Measurements from ENCODE around the gene HIC2.
A peak's percentile ranks its signal among the peaks of the same experiment; 100 is the strongest.

Gene HIC2

DNA sequence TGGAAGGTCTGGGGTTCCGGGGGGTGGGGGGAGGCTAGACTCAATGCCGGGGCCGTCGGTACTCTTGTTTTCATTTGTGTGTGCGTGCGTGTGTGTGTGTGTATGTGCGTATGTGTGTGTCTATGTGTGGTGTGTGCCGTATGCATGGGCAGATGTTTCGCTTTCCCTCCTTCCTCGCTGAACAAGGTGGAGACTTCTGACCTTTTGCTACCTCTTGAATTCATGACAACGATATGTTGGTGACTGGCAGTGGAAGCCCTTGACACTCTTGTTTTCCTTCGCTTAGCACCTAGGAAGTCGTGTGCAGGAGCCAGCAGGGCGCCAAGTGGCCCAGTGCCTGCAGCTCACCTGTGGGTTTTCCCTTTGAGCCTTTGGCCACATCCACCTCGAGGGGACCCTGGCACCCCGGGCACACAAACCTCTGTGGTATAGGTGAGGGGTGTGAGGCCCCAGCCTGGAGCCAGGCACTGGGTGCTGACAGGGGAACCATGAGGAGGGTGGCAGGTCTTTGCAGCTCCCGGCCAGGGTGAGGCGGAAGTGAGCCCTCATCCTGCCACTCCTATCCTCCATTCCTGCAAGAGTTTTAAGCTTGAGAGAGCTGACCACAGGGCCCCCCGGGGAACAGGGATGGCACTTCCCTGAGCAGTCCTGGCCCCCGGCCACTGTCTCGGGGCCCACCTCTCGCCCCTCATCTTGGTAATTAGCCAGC, 30.7 kb downstream of the HIC2 start:
- H3K4me3 ChIP-seq (ENCODE audit: low read depth, low read length): no peak overlapping the region
- DNase-seq (ENCODE audit: low read depth, low spot score): no peak
- TF ChIP-seq, protein P1, sequence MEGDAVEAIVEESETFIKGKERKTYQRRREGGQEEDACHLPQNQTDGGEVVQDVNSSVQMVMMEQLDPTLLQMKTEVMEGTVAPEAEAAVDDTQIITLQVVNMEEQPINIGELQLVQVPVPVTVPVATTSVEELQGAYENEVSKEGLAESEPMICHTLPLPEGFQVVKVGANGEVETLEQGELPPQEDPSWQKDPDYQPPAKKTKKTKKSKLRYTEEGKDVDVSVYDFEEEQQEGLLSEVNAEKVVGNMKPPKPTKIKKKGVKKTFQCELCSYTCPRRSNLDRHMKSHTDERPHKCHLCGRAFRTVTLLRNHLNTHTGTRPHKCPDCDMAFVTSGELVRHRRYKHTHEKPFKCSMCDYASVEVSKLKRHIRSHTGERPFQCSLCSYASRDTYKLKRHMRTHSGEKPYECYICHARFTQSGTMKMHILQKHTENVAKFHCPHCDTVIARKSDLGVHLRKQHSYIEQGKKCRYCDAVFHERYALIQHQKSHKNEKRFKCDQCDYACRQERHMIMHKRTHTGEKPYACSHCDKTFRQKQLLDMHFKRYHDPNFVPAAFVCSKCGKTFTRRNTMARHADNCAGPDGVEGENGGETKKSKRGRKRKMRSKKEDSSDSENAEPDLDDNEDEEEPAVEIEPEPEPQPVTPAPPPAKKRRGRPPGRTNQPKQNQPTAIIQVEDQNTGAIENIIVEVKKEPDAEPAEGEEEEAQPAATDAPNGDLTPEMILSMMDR (IDR thresholded peaks at IDR 0.05; ENCODE audit: low read depth, low read length): peak; percentile 16
- in situ Hi-C loops (cut with HindIII; ENCODE audit: low sequenced_read_pairs): no loop called here

DNA sequence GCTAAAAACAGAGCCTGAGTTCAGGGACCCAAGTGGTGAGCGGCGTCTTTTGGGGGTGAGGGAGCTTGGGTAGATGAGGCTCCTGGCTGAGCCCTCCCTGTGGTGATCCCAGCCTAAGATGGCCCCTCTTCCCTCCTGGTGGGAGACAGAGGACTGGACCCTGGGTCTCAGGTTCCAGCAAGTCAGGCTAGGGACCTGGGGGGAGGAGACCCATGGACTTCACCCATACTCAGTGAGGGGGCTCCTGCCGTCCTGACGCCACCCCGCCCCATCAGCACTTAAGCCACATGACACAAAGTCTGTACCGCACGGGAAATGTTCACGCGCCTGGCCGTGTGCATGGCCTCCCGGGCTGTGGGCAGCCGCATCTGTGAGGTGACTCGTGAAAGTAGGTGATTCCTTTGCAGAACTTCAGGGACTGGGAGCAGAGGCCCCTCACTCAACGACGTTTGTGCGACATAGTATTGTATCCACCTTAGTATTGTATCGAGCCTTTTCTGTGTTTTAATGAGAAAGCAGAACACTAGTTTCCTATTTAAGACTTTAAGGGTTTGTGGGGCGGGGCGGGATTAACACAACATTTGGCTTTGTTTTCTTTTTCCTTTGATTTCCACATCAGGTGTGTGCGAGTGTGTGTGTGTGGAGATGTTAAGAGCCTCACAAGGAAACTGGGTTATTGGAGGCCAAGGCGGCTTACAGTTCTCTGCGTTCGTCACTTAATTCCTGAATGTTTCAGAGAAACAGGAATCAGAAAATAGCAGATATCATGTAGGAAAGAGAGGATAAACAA, 31.7 kb downstream of the HIC2 start:
- no peak for DNase-seq (ENCODE audit: low read depth, low spot score)
- TF ChIP-seq, protein P1 (IDR thresholded peaks at IDR 0.05; ENCODE audit: low read depth, low read length): no peak
- H3K4me3 ChIP-seq (ENCODE audit: low read depth, low read length): no peak overlapping the region
- in situ Hi-C loops (cut with HindIII; ENCODE audit: low sequenced_read_pairs): no loop called here

DNA sequence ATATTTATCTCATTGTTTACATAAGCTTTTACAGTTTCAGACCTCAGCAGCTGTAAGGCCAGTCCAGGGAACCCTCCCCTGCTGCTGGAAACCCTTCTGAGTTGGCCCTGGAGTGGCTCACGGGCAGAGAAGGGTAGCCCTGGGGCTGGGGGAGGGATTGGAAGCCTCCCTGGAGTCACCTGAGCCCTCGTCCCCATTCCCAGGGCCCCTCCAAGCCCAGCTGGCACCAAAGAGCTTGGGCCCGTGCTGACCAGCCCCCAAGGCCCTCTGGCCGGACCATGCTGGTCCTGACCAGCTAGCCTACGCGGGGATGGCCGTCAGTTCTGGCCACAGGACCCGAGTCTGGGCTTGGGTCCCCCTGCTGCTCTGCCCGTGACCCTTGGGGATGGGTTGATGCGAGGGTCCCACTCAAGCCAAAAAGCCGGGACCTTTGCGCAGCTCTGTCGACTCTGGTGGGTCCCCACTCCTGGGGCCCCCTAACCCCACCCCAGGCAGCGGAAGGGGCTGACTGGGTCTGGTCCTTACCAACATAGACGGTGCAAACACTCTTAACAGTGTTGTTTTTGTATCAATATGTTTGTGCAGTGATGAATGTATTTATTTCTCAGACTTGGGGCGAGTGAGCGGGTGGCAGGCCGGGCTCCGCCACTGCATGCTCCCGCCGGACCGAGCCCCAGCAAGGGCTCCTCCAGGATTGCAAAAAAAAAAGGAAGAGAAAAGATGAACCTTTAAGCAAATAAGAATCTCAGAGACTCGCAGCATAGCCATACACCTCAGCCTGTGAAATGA, 32.6 kb downstream of the HIC2 start:
- no peak overlapping the region for H3K4me3 ChIP-seq (ENCODE audit: low read depth, low read length)
- TF ChIP-seq, protein P1 (IDR thresholded peaks at IDR 0.05; ENCODE audit: low read depth, low read length): no peak
- no peak for DNase-seq (ENCODE audit: low read depth, low spot score)
- in situ Hi-C loops (cut with HindIII; ENCODE audit: low sequenced_read_pairs): no loop called here

DNA sequence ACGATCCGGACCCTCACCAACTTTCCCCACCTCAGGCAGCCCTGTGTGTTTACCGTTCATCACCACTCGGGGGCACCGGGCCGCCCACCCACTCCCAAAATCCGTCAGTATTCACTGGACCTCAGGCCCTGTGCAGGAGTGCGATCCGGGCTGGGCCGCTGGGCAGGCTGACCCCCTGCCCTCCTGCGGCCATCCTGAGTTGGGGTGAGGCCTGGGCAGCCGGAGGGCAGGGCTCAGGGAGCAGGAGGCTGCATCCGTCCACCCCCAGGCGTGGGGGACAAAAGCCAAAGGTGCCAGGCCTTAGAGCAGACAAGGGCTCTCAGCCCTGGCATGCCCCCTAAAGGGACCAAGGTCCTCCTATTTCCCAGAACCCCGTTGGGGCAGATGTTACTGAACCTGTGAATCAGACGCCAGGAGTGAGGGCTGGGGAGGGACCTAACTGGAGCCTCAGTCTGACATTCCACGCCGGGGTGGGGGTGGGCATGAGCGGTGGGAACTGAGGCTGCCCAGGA, 33.2 kb downstream of the HIC2 start:
- in situ Hi-C loops (cut with HindIII; ENCODE audit: low sequenced_read_pairs): no loop called here
- TF ChIP-seq, protein P1 (IDR thresholded peaks at IDR 0.05; ENCODE audit: low read depth, low read length): no peak
- H3K4me3 ChIP-seq (ENCODE audit: low read depth, low read length): no peak overlapping the region
- no peak for DNase-seq (ENCODE audit: low read depth, low spot score)

DNA sequence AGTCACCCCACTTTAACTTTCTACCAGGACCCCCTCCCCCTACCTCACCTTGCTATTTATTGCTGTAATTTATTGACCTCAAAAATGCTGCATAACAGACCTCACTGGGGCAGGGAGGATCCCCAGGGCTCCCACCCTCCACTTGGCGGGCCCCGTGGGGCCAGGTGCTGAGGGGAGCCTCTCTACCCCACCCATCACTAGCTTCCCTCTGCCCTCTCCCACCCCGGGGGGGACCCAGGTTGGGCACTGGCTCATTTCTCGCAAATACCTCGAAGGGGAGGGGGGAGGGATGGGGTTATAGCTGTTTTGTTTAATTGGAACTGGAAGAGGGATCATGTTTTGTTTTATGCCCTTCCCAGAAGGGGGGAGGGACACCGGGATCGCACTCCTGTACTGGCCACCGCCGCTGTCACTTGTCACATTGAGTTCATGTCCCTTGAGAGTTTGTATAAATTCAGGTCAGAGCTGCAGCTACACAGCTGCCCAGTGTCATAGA, 33.7 kb downstream of the HIC2 start:
- in situ Hi-C loops (cut with HindIII; ENCODE audit: low sequenced_read_pairs): no loop called here
- TF ChIP-seq, protein P1 (IDR thresholded peaks at IDR 0.05; ENCODE audit: low read depth, low read length): no peak
- no peak overlapping the region for H3K4me3 ChIP-seq (ENCODE audit: low read depth, low read length)
- DNase-seq (ENCODE audit: low read depth, low spot score): no peak

Data from astrocyte of the spinal cord (primary cell).